Heart left ventricle (tissue), 13 donors: ENCODE results near the gene OSCP1.

ENCODE experiments used
- CTCF ChIP-seq, 12 donors: fragments of 200-600 bp; sonication (generic) in 4 of 12; IDR thresholded peaks; one replicate each; pipeline versions ENCODE4 v1.5.0 to v1.8.0; 2018 to 2022; ENCODE audit warnings: antibody characterized with exemption in 12 of 12, mild to moderate bottlenecking in 5 of 12
- POLR2A ChIP-seq, 2 donors: fragments of 450-650 bp; IDR thresholded peaks; one replicate each; pipeline ENCODE4 v1.6.1; 2017; ENCODE audit warnings: antibody characterized with exemption in 2 of 2, mild to moderate bottlenecking in 2 of 2, moderate library complexity in 2 of 2
- donor health status: ischemic (EF 13 %, LVEDD 7.1; RV severe dilation, severe dysfunction).
- donor health status: DM: no; HTN: yes; CAD: no.
- donor health status: DM: no; HTN: no; CAD: no.
- donor health status: ischemic (EF 25% LVEDD 6.9; RV normal size, moderate dysfunction).
- donor health status: ischemic (EF 25% LVEDD 5.7; RV mildly dilated, moderate dysfunction).
- donor health status: ischemic (EF 35%, LVEDD 5.7; RV mildly dilated, moderate dysfunction).
- donor health status: nonischemic (EF 11% LVEDD 7.7; RV severe dilation, severe dysfunction).
- donor health status: DM: yes; HTN: yes; CAD: no.
- donor health status: PGD.
- donor health status: ischemic (EF 29% LVEDD 5.4; RV normal size, mild dysfunction).
- donor health status: nonischemic (EF 23%, LVEDD 6.1; RV moderate dilation, normal function).

- no peak for TF ChIP-seq POLR2A (IDR thresholded peaks at IDR 0.05)
- no peak for TF ChIP-seq CTCF (IDR thresholded peaks at IDR 0.05)
These were observed 17.6 kb downstream of the OSCP1 start for GRCh38 chr1:36432616-36433015.
